Left lung (tissue), 10 donors: ENCODE measurements around the gene PLAC9. TPM values are rescaled to one million over a fixed set of nuclear protein-coding genes. Genes with fewer than 3 reads are reported as not detected.

ENCODE experiments used
- ATAC-seq: fragments of 200-7000 bp; cut with Tn5 transposase; one replicate; pipeline ENCODE4 v1.9.1; 2020; ENCODE audit warnings: moderate library complexity
- DNase-seq, 4 donors: peaks; one replicate each; pipeline ENCODE4 v3.0.0-alpha.2; 2013 to 2020
- H3K27ac ChIP-seq, 2 donors: fragments of 200-600 bp; sonication (generic) in 1 of 2; one replicate each; pipeline versions ENCODE4 v1.5.0 to v1.8.0; 2020 to 2021
- H3K27me3 ChIP-seq, 2 donors: fragments of 200-600 bp; sonication (generic) in 1 of 2; one replicate each; pipeline versions ENCODE4 v1.5.0 to v1.8.0; 2020 to 2021
- H3K36me3 ChIP-seq, 2 donors: fragments of 200-600 bp; sonication (generic) in 1 of 2; one replicate each; pipeline versions ENCODE4 v1.5.0 to v1.8.0; 2020 to 2021
- H3K4me1 ChIP-seq, 2 donors: fragments of 200-600 bp; one replicate each; pipeline ENCODE4 v1.8.0; 2021
- H3K4me3 ChIP-seq, 2 donors: fragments of 200-600 bp; sonication (generic) in 1 of 2; one replicate each; pipeline versions ENCODE4 v1.5.0 to v1.8.0; 2020 to 2021; ENCODE audit warnings: mild to moderate bottlenecking in 1 of 2
- H3K9me3 ChIP-seq, 2 donors: fragments of 200-600 bp; sonication (generic) in 1 of 2; one replicate each; pipeline versions ENCODE4 v1.5.0 to v1.8.0; 2020 to 2021
- intact Hi-C, 2 donors: fragments of 100-400 bp; cut with DNase I; formaldehyde crosslinking; loops; one replicate each; pipeline versions ENCODE4 v1.11.2 to v1.14.2; 2022
- polyA plus RNA-seq, 6 donors: library from polyadenylated mRNA; unstranded; fragments of 120-200 nt; gene quantifications; one replicate each; pipeline ENCODE4 v1.2.1, GENCODE V29; 2013; ENCODE audit not compliant: insufficient read length in 6 of 6
- total RNA-seq, 2 donors: library from RNA; stranded (reverse); fragmentation: NEBNext Ultra II Directional; extraction: Animal tissue kit (Norgen Biotek cat#: 25700); gene quantifications; one replicate each; pipeline ENCODE4 v1.2.1, GENCODE V29; 2021
- TF ChIP-seq, protein P1 (sequence below), 2 donors: fragments of 200-600 bp; sonication (generic) in 1 of 2; IDR thresholded peaks; one replicate each; pipeline versions ENCODE4 v1.5.0 to v1.8.0; 2021; ENCODE audit warnings: antibody characterized with exemption in 2 of 2
- donor health status: DM: no; HTN: yes; CAD: no.
- donor health status: DM: no; HTN: no; CAD: no.

Gene PLAC9
- total and polyA plus RNA-seq, 8 donors: 35.0 to 72.4 (median 50.6) TPM

DNA sequence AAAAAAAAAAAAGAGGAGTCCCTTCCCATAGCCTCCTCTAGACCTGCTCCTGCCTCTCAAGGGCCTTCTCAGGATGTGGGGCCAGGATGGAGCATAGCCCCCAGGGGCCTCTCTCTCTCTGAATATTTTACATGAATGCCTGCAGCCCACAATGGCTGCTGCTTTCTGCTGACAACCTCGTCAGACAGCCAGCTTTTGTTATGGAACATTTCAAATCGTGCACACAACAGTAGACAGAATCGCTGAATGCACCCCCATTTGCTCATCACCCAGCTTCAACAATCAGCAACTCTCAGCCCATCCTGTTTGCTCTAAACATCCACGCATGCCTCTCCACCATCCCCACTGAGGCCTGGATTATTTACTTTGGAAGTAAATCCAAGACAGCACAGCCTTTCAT is 5.4 kb downstream of the PLAC9 start:
- DNase-seq (no peak), ATAC-seq (no peak)
- intact Hi-C loops: no loop called here
- Histone ChIP-seq H3K36me3 (no peaks in the 10 kb centered on the region), H3K4me1 (peaks cover 4% of the 10 kb centered on the region in 2 donors), H3K9me3 (no peaks in the 10 kb centered on the region), H3K4me3 (no peak overlapping the region), H3K27me3 (peaks cover under 1 to 43% of the 10 kb centered on the region in 2 donors), H3K27ac (no peak overlapping the region)
- TF ChIP-seq, protein P1, sequence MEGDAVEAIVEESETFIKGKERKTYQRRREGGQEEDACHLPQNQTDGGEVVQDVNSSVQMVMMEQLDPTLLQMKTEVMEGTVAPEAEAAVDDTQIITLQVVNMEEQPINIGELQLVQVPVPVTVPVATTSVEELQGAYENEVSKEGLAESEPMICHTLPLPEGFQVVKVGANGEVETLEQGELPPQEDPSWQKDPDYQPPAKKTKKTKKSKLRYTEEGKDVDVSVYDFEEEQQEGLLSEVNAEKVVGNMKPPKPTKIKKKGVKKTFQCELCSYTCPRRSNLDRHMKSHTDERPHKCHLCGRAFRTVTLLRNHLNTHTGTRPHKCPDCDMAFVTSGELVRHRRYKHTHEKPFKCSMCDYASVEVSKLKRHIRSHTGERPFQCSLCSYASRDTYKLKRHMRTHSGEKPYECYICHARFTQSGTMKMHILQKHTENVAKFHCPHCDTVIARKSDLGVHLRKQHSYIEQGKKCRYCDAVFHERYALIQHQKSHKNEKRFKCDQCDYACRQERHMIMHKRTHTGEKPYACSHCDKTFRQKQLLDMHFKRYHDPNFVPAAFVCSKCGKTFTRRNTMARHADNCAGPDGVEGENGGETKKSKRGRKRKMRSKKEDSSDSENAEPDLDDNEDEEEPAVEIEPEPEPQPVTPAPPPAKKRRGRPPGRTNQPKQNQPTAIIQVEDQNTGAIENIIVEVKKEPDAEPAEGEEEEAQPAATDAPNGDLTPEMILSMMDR (IDR thresholded peaks at IDR 0.05): no peak

DNA sequence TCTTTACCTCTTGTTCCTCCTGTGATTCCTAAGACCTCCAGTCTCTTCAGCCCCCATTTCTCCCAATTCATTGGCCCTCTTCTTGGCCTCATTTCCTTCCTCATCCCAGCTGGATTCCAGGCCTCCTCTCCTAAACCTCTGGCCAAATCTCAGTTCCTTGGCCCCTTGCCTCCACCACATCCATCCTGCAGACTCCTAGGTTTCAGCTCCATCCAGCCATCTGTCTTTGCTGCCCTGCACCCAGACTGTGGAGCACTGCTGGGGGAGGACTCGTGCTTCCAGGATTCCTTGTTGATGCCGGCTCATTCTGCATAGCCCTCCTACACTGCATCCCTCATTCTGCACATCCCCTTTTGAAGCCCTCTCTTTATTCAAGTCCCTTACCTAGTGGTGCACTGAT is 6.7 kb downstream of the PLAC9 start:
- intact Hi-C loops: no loop called here
- ATAC-seq: no peak
- H3K36me3 ChIP-seq: no peaks in the 10 kb centered on the region
- peaks cover 0 to 29% of the 10 kb centered on the region in 2 donors for H3K27me3 ChIP-seq
- TF ChIP-seq, protein P1 (IDR thresholded peaks at IDR 0.05): no peak
- no peak for DNase-seq
- no peaks in the 10 kb centered on the region for H3K9me3 ChIP-seq
- H3K4me3 ChIP-seq: no peak overlapping the region
- no peak overlapping the region for H3K27ac ChIP-seq
- peaks cover 6 to 9% of the 10 kb centered on the region in 2 donors for H3K4me1 ChIP-seq

DNA sequence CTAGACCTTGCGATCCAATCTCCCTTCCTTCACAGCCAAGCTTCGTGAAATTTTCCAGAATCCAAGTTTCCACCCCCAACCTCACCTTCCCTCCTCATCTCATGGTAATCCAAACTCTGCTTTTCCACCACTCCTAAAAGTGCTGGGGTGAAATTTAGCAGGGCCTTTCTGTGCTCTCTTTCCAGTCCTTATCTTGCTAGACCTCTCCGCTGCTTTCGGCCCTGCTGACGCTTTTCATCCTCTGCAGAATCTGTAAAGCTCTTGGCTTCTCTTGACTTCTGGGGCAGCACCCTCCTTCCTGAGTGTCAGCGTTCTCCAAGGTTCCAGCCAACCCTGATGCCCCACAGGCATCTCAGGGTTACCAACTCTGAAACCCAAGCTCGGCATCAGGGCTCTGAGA is 7.7 kb downstream of the PLAC9 start:
- DNase-seq (no peak), ATAC-seq (no peak)
- no peaks in the 10 kb centered on the region for H3K9me3 ChIP-seq
- H3K4me3 ChIP-seq: no peak overlapping the region
- H3K36me3 ChIP-seq: no peaks in the 10 kb centered on the region
- peaks cover 15 to 16% of the 10 kb centered on the region in 2 donors for H3K4me1 ChIP-seq
- intact Hi-C loops: loop anchor here (5.0 to 10.0 kb wide), 3 partner anchors 67 to 82 kb away; partner anchors contain the start of gene ANXA11 (in 1 of the 2)
- H3K27ac ChIP-seq: no peak overlapping the region
- TF ChIP-seq, protein P1 (IDR thresholded peaks at IDR 0.05): no peak
- H3K27me3 ChIP-seq: peaks cover 0 to 24% of the 10 kb centered on the region in 2 donors

DNA sequence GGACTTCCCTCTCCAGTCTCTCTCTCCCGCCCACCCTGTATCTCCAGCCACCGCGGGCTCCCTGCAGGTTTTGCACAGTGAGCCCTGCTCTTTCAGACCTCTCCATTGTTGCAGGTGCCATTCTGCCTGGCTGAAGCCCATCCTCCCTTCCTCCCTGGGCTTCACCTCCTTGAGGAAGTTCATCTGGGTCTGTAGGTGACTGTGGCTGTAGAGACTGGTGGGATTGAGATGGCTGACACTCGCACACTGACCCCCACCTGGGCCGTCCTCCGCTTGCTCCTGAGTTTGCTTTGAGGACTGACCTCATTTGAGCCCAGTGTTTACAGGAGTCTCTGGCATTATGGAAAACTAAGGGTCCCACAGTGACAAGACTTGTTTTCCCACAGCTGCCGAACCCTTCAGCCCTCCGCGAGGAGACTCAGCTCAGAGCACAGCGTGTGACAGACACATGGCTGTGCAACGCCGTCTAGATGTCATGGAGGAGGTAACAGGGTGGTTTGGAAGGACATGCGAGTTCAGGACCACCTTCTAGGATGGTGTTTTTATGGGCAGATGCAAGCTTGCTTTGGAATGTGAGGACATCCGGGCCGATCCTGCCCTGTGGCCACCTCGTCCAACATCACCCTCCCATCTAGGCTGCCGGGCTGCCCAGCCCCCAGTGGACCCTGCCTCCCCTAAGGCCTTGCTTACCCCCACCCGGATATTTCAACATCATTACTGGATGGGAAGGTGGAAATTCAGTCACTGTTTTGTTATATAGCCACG is 9.3 kb downstream of the PLAC9 start:
- H3K27me3 ChIP-seq: peaks cover 0 to 24% of the 10 kb centered on the region in 2 donors
- DNase-seq (no peak), ATAC-seq (no peak)
- H3K4me3 ChIP-seq: no peak overlapping the region
- TF ChIP-seq, protein P1 (IDR thresholded peaks at IDR 0.05): no peak
- H3K4me1 ChIP-seq: peaks cover 14 to 27% of the 10 kb centered on the region in 2 donors
- no peaks in the 10 kb centered on the region for H3K36me3 ChIP-seq
- H3K9me3 ChIP-seq: no peaks in the 10 kb centered on the region
- intact Hi-C loops: loop anchor here (5.0 to 10.0 kb wide), 3 partner anchors 65 to 80 kb away; partner anchors contain the start of gene ANXA11 (in 1 of the 2)
- H3K27ac ChIP-seq: no peak overlapping the region

DNA sequence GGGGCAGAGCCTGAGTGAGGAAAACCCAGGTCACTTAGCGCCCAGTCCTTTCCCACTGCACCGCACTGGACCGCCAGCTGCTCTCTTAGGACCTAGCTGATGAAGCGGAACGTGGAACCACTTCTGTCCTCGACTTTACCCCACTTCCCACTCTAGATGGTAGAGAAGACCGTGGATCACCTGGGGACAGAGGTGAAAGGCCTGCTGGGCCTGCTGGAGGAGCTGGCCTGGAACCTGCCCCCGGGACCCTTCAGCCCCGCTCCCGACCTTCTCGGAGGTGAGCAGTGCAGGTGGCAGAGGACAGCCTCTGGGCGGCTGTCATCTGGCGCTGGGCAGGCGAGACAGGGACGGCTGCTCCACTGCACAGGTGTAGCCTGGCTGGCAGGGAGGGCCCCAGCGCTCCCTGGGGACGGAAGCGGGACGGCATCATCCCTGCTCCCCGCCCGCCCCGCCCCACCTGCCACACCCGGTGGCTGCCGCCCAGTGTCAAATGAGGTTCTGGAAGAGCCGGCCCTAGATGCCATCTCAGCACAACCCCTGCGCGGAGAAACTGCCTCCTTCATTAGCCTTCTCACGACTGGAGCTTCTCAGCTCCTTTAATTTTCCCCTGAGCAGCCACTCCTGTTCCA is 11.7 kb downstream of the PLAC9 start:
- H3K9me3 ChIP-seq: no peaks in the 10 kb centered on the region
- H3K36me3 ChIP-seq: peaks cover 0 to 9% of the 10 kb centered on the region in 2 donors
- TF ChIP-seq, protein P1 (IDR thresholded peaks at IDR 0.05): no peak
- peak in 1 of 4 donors; percentile 86 for DNase-seq
- peak overlapping the region in 1 of 2 donors; percentile 8 for H3K4me3 ChIP-seq
- H3K27ac ChIP-seq: no peak overlapping the region
- intact Hi-C loops: loop anchor here (5.0 to 10.0 kb wide), 3 partner anchors 63 to 78 kb away; partner anchors contain the start of gene ANXA11 (in 1 of the 2)
- ATAC-seq: peak; percentile 69
- peaks cover 0 to 24% of the 10 kb centered on the region in 2 donors for H3K27me3 ChIP-seq
- H3K4me1 ChIP-seq: peaks cover 11 to 27% of the 10 kb centered on the region in 2 donors
